ENCODE measurements around the gene UBE2H.

DNA sequence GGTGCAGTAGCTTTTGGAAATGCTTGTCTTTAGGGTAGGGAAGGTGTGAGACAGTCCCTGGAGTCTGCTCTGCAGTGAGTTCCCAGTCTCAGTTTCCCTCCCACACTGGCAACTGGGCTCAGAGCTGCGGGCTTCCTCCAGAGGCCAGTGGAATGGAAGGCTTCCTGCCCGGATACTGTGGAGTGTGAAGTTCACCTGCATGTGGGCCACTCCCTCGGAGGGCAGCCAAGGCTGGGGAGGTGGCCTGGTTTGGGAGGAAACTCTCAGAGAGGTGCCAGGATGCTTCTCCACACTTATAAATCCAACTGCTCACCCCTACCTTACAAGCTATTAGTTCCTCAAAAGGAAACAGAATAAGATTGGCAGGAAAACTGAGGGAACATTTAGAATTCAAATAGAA is 18.1 kb upstream of the UBE2H start:
- TF ChIP-seq, protein P1, sequence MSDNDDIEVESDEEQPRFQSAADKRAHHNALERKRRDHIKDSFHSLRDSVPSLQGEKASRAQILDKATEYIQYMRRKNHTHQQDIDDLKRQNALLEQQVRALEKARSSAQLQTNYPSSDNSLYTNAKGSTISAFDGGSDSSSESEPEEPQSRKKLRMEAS (IDR thresholded peaks at IDR 0.05; ENCODE audit: low read depth, low read length), result no peak
- TF ChIP-seq, protein P2, sequence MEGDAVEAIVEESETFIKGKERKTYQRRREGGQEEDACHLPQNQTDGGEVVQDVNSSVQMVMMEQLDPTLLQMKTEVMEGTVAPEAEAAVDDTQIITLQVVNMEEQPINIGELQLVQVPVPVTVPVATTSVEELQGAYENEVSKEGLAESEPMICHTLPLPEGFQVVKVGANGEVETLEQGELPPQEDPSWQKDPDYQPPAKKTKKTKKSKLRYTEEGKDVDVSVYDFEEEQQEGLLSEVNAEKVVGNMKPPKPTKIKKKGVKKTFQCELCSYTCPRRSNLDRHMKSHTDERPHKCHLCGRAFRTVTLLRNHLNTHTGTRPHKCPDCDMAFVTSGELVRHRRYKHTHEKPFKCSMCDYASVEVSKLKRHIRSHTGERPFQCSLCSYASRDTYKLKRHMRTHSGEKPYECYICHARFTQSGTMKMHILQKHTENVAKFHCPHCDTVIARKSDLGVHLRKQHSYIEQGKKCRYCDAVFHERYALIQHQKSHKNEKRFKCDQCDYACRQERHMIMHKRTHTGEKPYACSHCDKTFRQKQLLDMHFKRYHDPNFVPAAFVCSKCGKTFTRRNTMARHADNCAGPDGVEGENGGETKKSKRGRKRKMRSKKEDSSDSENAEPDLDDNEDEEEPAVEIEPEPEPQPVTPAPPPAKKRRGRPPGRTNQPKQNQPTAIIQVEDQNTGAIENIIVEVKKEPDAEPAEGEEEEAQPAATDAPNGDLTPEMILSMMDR (IDR thresholded peaks at IDR 0.05; ENCODE audit: low read depth, low read length), result no peak
- no peak for TF ChIP-seq POLR2A (IDR thresholded peaks at IDR 0.05; ENCODE audit: extremely low read depth, insufficient read length)
- no peak for TF ChIP-seq MYC (IDR thresholded peaks at IDR 0.05; ENCODE audit: low read depth, low read length)

Measured in NB4 (cell line).